Measurements from ENCODE around the gene DDX28. TPM values are rescaled to one million over a fixed set of nuclear protein-coding genes. Genes with fewer than 3 reads are reported as not detected.

The DDX28 gene
- total and polyA plus RNA-seq, 9 of the 15 experiments (the other 6 are each of a cell fraction or from before 2014, with no cell fraction given): 2.8 to 24.5 (median 15.9) TPM

GRCh38 chr16:67993207-67994039 lies 29.6 kb downstream of the DDX28 start (continued):
- TF ChIP-seq ZNF583 (CRISPR knock-in tag; IDR thresholded peaks at IDR 0.05) (peak; percentile 86), PTTG1 (tag; IDR thresholded peaks at IDR 0.05; ENCODE audit: low read depth) (no peak), SAP30 (IDR thresholded peaks at IDR 0.05; ENCODE audit: borderline replicate concordance, insufficient read depth, low read depth, low read length, poor library complexity, severe bottlenecking) (peak; percentile 65), ZNF143 (CRISPR knock-in tag; IDR thresholded peaks at IDR 0.05) (no peak), ESRRB (CRISPR knock-in tag; IDR thresholded peaks at IDR 0.05; ENCODE audit: borderline replicate concordance) (0 out of 2 replicates have a peak, but pooled peaks have one; percentile 61), EWSR1 (IDR thresholded peaks at IDR 0.05; ENCODE audit: borderline replicate concordance, low read depth, partially characterized antibody) (no peak), ZNF224 (CRISPR knock-in tag; IDR thresholded peaks at IDR 0.05) (no peak), CHD1 (IDR thresholded peaks at IDR 0.05; ENCODE audit: low read length) (no peak), ZHX1 (conservative IDR thresholded peaks at IDR 0.05; ENCODE audit: low read length) (no peak), TAL1 (IDR thresholded peaks at IDR 0.05) (no peak), PRMT5 (CRISPR knock-in tag; IDR thresholded peaks at IDR 0.05) (no peak), RBM22 (IDR thresholded peaks at IDR 0.05; ENCODE audit: low read depth, low read length, poor library complexity, severe bottlenecking) (no peak), NR2C2 (CRISPR knock-in tag; IDR thresholded peaks at IDR 0.05) (0 out of 2 replicates have a peak, but pooled peaks have one; percentile 30), NR2C2 (tag; IDR thresholded peaks at IDR 0.05) (peak; percentile 56), RHOXF2B (CRISPR knock-in tag; conservative IDR thresholded peaks at IDR 0.05) (no peak), SETDB1 (IDR thresholded peaks at IDR 0.05; ENCODE audit: low read length) (no peak), SP2 (IDR thresholded peaks at IDR 0.05; ENCODE audit: extremely low read depth, low read depth, low read length, poor library complexity, severe bottlenecking) (peak; percentile 40), SRSF7 (optimal IDR thresholded peaks at IDR 0.05; ENCODE audit: low read depth, low read length) (no peak), SUPT5H (IDR thresholded peaks at IDR 0.05) (peak; percentile 67), CC2D1A (IDR thresholded peaks at IDR 0.05) (peak; percentile 79)
- TF ChIP-seq, protein P1, sequence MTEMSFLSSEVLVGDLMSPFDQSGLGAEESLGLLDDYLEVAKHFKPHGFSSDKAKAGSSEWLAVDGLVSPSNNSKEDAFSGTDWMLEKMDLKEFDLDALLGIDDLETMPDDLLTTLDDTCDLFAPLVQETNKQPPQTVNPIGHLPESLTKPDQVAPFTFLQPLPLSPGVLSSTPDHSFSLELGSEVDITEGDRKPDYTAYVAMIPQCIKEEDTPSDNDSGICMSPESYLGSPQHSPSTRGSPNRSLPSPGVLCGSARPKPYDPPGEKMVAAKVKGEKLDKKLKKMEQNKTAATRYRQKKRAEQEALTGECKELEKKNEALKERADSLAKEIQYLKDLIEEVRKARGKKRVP (CRISPR knock-in tag; IDR thresholded peaks at IDR 0.05): no peak
- TF ChIP-seq, protein P2, sequence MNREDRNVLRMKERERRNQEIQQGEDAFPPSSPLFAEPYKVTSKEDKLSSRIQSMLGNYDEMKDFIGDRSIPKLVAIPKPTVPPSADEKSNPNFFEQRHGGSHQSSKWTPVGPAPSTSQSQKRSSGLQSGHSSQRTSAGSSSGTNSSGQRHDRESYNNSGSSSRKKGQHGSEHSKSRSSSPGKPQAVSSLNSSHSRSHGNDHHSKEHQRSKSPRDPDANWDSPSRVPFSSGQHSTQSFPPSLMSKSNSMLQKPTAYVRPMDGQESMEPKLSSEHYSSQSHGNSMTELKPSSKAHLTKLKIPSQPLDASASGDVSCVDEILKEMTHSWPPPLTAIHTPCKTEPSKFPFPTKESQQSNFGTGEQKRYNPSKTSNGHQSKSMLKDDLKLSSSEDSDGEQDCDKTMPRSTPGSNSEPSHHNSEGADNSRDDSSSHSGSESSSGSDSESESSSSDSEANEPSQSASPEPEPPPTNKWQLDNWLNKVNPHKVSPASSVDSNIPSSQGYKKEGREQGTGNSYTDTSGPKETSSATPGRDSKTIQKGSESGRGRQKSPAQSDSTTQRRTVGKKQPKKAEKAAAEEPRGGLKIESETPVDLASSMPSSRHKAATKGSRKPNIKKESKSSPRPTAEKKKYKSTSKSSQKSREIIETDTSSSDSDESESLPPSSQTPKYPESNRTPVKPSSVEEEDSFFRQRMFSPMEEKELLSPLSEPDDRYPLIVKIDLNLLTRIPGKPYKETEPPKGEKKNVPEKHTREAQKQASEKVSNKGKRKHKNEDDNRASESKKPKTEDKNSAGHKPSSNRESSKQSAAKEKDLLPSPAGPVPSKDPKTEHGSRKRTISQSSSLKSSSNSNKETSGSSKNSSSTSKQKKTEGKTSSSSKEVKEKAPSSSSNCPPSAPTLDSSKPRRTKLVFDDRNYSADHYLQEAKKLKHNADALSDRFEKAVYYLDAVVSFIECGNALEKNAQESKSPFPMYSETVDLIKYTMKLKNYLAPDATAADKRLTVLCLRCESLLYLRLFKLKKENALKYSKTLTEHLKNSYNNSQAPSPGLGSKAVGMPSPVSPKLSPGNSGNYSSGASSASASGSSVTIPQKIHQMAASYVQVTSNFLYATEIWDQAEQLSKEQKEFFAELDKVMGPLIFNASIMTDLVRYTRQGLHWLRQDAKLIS (CRISPR knock-in tag; IDR thresholded peaks at IDR 0.05): peak; percentile 63; the same call in 1 of the 2 replicates

Measured in K562 (cell line).